C1 segment of cervical spinal cord (tissue), 14 donors: ENCODE measurements around the gene NOB1.
"Not testable (repeated sequence)": the region's sequence is repeated elsewhere in the genome, so short reads cannot be mapped to it uniquely, and the experiment has no call there.

ENCODE experiments used
- DNase-seq, 14 donors: peaks; one replicate each; lab custom pipeline; 2025; lab: John Stamatoyannopoulos, UW

Gene NOB1

GRCh38 chr16:69754469-69755310 is at the start of gene NOB1:
TSS of gene NOB1 (minus strand) at chr16:69754926. CDS start at chr16:69754910, 16 bp downstream.
- peak; percentile 28 to 98 (median 94) for DNase-seq

DNA sequence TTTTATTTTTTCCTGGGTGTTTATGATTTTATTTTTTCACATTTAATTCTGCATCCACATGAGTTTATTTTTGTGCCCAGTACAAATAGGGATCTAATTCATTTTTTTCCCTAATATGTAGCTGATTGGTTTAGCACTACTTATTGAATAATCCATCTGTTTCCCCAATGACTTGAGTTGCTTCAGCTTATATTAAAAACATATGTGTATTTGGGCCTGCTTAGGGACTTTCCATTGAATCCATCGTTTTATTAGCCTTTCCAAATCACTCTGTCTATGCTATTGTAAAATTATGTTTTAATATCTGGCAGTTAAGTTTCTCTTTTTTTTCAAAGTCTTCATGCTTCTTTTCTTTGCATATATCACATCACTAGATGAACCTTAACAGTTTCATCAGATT is 49.6 kb upstream of the NOB1 start:
- no peak for DNase-seq

DNA sequence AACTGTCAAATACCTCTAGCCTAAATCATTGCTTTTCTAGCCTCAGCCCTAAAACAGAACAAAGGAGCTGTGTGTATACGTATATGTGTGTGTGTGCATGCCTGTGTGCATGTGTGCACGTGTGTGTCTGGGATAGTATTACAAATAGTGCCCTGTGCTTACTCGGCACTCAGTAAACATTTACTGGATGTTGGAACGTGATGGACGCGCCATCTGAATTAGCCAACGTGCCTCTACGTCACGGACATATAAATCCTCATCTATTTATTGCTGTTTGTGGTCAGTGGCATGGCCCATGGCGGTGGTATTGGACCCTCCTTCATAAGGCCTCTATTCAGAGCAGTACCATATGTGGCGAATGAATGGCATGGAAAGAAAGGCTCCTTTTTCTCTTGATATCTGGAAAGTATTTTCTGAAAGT is 44.9 kb upstream of the NOB1 start:
- DNase-seq: peak in 1 of 14 donors; percentile 6

DNA sequence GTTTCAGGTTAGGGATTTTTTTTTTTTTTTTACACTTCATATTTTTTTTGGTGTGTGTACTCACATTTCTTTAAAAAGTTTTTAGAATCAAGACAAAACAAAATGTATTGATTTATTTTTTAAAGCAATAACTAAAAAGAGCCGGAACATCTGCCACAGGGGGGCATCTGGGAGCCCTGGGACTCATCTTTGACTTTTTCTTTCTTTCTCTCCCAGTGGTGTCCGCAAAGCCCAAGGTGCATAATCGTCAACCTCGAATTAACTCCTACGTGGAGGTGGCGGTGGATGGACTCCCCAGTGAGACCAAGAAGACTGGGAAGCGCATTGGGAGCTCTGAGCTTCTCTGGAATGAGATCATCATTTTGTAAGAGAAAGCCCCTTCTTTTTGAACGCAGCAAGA is 43.7 kb upstream of the NOB1 start:
- peak in 6 of 14 donors; percentile 3 to 50 (median 24) for DNase-seq

- DNase-seq: peak in 10 of 14 donors; percentile 3 to 77 (median 32)
These were observed 41.8 kb upstream of the NOB1 start for GRCh38 chr16:69796285-69797118.

GRCh38 chr16:69794486-69794885 is 39.8 kb upstream of the NOB1 start:
- no peak for DNase-seq

GRCh38 chr16:69793526-69793925 is 38.8 kb upstream of the NOB1 start:
- no peak for DNase-seq

DNA sequence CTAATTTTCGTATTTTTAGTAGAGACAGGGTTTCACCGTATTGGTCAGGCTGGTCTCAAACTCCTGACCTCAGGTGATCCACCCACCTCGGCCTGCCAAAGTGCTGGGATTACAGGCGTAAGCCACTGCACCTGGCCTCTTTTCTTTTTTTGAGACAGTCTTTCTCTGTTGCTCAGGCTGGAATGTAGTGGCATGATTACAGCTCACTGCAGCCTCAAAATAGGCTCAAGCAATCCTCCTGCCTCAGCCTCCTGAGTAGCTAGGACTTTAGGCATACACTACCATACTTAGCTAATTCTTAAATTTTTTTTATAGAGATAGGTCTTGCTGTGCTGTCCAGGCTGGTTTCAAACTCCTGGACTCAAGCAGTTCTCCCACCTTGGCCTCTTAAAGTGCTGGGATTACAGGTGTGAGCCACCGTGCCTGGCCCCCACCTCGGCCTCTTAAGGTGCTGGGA is 36.7 kb upstream of the NOB1 start:
- DNase-seq: not testable (repeated sequence)

DNA sequence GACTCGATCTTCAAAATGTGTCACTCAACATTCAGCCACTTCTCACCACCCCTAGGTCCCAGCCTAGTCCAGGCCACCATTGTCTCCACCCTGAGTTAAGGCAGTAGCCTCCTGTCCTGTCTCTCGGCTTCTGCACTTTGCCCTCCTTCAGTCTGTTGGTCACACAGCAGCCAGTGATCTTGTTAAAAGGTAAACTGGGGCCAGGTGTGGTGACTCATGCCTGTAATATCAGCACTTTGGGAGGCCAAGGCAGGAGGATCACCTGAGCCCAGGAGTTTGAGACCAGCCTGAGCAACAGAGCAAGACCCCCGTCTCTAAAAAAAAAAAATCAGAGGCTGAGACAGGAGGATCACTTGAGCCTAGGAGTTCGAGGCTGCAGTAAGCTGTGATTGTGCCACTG is 33.2 kb upstream of the NOB1 start:
- DNase-seq: no peak

- no peak for DNase-seq
These were observed 29.9 kb upstream of the NOB1 start for GRCh38 chr16:69784586-69784985.

DNA sequence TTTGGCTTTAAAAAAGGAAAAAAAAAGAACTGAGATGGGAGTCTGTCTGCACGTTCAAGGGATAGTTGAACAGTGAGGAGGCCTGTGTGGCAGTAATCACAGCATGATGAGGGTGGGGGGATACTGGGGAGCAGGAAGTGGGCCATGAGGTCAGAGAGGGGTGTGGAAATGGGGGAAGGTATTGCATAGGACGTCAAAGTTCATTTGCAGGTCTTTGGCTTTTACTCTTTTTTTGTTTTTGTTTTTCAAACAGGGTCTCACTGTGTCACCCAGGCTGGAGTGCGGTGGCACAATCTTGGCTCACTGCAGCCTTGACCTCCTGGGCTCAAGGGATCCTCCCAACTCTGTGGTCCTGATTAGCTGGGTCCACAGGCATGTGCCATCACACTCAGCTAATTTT is 26.4 kb upstream of the NOB1 start:
- no peak for DNase-seq

DNA sequence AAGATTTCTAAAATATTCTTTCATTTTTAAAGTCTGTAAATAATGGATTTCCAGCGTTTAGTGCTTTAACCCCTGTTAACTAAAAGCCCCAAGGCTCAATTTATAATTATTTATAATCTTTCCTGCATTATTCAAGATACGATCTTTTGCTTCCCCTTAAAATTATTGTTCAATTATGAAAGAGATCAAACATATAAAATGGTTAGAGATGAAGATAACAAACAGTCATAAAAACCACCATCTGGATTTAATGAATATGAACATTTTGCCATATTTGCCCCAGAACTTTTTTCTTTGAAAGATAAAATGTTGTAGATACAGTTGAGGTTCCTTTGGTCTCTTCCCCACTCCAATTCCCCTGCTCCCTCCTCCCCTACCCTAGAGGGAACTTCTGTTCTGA is 25.0 kb upstream of the NOB1 start:
- DNase-seq: no peak

GRCh38 chr16:69775563-69775962 is 20.8 kb upstream of the NOB1 start:
- DNase-seq: no peak

DNA sequence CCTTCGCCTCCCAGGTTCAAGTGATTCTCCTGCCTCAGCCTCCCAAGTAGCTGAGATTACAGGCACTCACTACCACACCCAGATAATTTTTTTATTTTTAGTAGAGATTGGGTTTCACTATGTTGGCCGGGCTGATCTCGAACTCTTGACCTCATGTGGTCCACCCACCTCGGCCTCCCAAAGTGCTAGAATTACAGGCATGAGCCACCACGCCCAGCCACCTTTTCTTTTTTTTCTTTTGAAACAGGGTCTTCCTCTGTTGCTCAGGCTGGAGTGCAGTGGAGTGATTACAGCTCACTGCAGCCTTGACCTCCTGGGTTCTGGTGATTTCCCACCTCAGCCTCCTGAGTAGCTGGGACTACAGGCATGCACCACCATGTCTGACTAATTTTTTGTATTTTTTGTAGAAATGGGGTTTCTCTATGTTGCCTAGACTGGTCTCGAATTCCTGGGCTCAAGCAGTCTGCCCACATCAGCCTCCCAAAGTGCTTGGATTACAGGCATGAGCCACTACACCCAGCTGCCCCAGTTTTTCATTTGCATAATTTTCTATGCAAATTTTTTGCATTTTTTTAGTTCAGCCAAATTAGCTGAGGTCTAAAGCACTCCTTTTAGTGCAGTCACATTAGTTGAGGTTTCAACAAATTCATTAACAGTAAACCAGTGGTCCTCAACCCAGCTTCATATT is 18.7 kb upstream of the NOB1 start:
- no peak for DNase-seq

GRCh38 chr16:69771651-69771967 is 16.9 kb upstream of the NOB1 start:
- DNase-seq: no peak

DNA sequence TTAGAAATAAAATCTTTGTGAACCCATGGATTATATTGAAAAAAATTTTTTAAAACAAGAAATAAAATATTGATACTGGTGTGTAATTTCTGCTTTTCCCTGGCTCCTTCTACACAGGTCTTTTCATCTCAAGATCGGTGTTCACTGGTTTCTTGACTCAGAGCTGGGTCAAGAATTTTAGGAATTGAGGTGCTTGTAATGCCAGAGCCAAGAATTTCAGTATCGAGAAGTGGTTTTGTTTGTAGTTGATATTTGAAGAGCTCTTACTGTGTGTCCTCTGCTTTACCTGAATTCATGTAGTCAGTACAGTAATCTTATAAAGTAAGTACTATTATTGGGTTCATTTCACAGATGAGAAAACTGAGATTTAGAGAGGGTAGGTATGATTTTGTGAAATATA is 14.7 kb upstream of the NOB1 start:
- no peak for DNase-seq

DNA sequence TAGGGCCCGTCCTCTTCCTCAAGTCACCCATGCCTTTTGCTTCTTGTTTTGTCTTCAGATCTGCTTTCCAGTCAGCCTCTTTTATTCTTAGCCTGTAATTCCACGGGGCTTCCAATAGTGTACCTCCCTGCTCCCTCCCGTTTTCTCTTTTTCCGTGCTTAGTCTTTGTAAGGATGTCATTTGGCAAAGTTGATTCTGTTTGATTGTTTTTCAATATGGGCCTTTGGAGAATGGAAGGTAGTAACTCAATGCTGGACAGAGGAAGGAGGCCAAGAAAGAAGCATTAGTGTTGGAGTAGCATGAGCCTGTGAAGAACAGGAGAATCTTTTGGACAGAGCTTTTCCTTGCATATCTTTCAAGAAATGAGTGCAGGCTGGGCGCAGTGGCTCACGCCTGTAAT is 13.9 kb upstream of the NOB1 start:
- no peak for DNase-seq

GRCh38 chr16:69767459-69768229 is 12.9 kb upstream of the NOB1 start:
- no peak for DNase-seq

DNA sequence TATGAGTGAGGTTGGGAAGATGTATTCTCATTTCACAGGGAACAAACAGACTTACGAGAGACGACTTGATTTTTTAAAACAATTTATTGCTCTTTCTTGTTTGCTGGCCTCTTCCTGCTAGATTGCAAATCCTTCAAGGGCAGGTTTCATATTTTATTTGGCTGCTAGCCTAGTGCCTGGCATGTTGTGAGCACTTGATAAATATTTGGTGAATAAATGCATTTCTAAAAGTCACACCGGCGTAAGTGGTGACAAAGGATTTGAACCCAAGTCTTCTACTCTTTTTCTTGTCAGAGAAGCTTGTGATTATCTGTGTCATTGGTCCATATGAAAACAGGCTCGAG is 8.8 kb upstream of the NOB1 start:
- no peak for DNase-seq

GRCh38 chr16:69762814-69763598 is 8.3 kb upstream of the NOB1 start:
- DNase-seq: no peak
